Suprapubic skin (tissue), 4 donors: ENCODE data around the gene ZC3H12A.
"Not testable (repeated sequence)": the region's sequence is repeated elsewhere in the genome, so short reads cannot be mapped to it uniquely, and the experiment has no call there.

Experiments
- POLR2A ChIP-seq, 2 donors: fragments of 450-650 bp; IDR thresholded peaks; one replicate each; pipeline ENCODE4 v1.6.1; 2017; ENCODE audit warnings: antibody characterized with exemption in 2 of 2, mild to moderate bottlenecking in 2 of 2, moderate library complexity in 2 of 2
- POLR2AphosphoS5 ChIP-seq, 3 donors: sonication (generic); formaldehyde crosslinking; IDR thresholded peaks; one replicate each; pipeline ENCODE4 v1.6.1; 2017; ENCODE audit warnings: antibody characterized with exemption in 3 of 3

DNA sequence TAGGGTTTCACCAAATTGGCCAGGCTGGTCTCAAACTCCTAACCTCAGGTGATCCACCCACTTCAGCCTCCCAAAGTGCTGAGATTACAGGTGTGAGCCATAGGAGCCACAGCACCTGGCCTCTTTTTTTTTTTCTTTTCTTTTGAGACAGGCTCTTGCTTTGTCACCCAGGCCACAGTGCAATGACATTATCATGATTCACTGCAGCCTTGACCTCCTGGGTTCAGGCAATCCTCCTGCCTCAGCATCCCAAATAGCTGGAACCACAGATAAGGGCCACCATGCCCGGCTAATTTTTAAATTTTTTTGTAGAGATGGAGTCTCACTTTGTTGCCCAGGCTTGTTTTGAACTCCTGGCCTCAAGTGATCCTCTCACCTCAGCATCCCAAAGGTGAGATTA is 55.5 kb downstream of the ZC3H12A start:
- not testable (repeated sequence) for TF ChIP-seq POLR2AphosphoS5, POLR2A (IDR thresholded peaks at IDR 0.05)
